ENCODE data around the gene CNTNAP2.
A peak's percentile ranks its signal among the peaks of the same experiment; 100 is the strongest.

Gene CNTNAP2

GRCh38 chr7:146116521-146117222 is at the start of gene CNTNAP2:
CNTNAP2 (plus strand) TSS chr7:146116801; CDS start chr7:146116877, 76 bp downstream.
- peak; percentile 61 for DNase-seq

GRCh38 chr7:146067880-146068279 is 48.7 kb upstream of the CNTNAP2 start:
- no peak for DNase-seq

- DNase-seq = no peak
Observed at GRCh38 chr7:146074195-146074765, 42.3 kb upstream of the CNTNAP2 start.

GRCh38 chr7:146076344-146076743 is 40.3 kb upstream of the CNTNAP2 start:
- no peak for DNase-seq

GRCh38 chr7:146084086-146084485 is 32.5 kb upstream of the CNTNAP2 start:
- no peak for DNase-seq

GRCh38 chr7:146090023-146090645 is 26.5 kb upstream of the CNTNAP2 start:
- no peak for DNase-seq

- no peak for DNase-seq
Observed at GRCh38 chr7:146094356-146094755, 22.2 kb upstream of the CNTNAP2 start.

GRCh38 chr7:146096994-146097393 is 19.6 kb upstream of the CNTNAP2 start:
- no peak for DNase-seq

- DNase-seq = no peak
Observed at GRCh38 chr7:146106319-146106718, 10.3 kb upstream of the CNTNAP2 start.

GRCh38 chr7:146112755-146113154 is 3.8 kb upstream of the CNTNAP2 start:
- no peak for DNase-seq

- no peak for DNase-seq
Observed at GRCh38 chr7:146115548-146115850, 1.1 kb upstream of the CNTNAP2 start.

GRCh38 chr7:146115851-146116520 is 615 bp upstream of the CNTNAP2 start:
- peak; percentile 61 for DNase-seq

- DNase-seq = no peak
Observed at GRCh38 chr7:146117576-146117975, 975 bp downstream of the CNTNAP2 start.

GRCh38 chr7:146119002-146119401 is 2.4 kb downstream of the CNTNAP2 start:
- no peak for DNase-seq

- DNase-seq = no peak
Observed at GRCh38 chr7:146123715-146124114, 7.1 kb downstream of the CNTNAP2 start.

GRCh38 chr7:146126767-146127509 is 10.3 kb downstream of the CNTNAP2 start:
- DNase-seq = no peak

- no peak for DNase-seq
Observed at GRCh38 chr7:146129296-146129695, 12.7 kb downstream of the CNTNAP2 start.

GRCh38 chr7:146129997-146130396 is 13.4 kb downstream of the CNTNAP2 start:
- no peak for DNase-seq

- DNase-seq = no peak
Observed at GRCh38 chr7:146131701-146132100, 15.1 kb downstream of the CNTNAP2 start.

- DNase-seq = no peak
Observed at GRCh38 chr7:146136357-146136875, 19.8 kb downstream of the CNTNAP2 start.

GRCh38 chr7:146138926-146139325 is 22.3 kb downstream of the CNTNAP2 start:
- no peak for DNase-seq

GRCh38 chr7:146146831-146147486 is 30.4 kb downstream of the CNTNAP2 start:
- no peak for DNase-seq

Data from NCI-H510A (cell line).